ENCODE results near the gene MAP3K2.

The MAP3K2 gene

GRCh38 chr2:127387655-127388422 is at the start of gene MAP3K2:
MAP3K2 (minus strand) TSS chr2:127387975; CDS start chr2:127343129, 44,846 bp downstream.
- peak within 1 kb of the TSS; percentile 92 for H3K27ac ChIP-seq
- no peak for TF ChIP-seq ZFX (IDR thresholded peaks at IDR 0.05; ENCODE audit: borderline replicate concordance)
- no peak for TF ChIP-seq CTCF (IDR thresholded peaks at IDR 0.05)

DNA sequence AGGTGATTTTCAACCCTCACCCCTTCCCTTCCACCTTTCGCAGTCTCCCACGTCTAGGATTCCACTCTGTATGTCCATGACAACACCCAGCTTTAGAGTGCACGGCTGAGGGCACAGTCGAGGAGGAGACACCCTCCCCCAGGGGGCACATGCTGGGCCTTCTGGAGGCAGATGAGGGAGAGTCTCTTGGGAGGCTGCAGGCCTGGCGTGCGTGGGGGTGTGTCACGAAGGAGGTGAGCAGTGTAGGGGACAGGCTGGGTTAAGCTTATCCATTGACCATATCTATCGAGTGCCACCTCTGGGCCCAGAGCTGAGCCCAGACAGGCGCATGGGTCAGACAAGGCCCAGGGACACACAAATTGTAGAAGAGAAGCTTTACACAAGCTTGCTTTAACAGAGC is 49.3 kb upstream of the MAP3K2 start:
- TF ChIP-seq ZFX (IDR thresholded peaks at IDR 0.05; ENCODE audit: borderline replicate concordance) (no peak), CTCF (IDR thresholded peaks at IDR 0.05) (no peak)
- H3K27ac ChIP-seq = no peak overlapping the region

DNA sequence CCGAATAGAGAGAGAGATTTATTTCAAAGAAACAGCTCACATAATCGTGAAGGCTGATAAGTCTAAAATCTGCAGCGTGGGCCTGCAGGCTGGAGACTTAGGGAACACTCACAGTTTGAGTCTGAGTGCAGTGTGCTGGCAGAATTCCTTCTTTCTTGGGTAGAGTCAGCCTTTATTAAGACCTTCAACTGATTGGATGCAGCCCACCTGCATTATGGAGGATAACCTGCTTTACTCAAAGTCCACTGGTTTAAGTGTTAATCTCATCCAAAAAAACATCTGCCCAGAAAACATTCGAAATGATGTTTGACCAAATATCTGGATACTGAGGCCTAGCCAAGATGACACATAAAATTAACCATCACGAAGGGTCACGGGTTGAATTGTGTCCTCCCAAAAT is 46.7 kb upstream of the MAP3K2 start:
- no peak overlapping the region for H3K27ac ChIP-seq
- no peak for TF ChIP-seq ZFX (IDR thresholded peaks at IDR 0.05; ENCODE audit: borderline replicate concordance)
- TF ChIP-seq CTCF (IDR thresholded peaks at IDR 0.05) = no peak

GRCh38 chr2:127431408-127432023 is 43.7 kb upstream of the MAP3K2 start:
- TF ChIP-seq CTCF (IDR thresholded peaks at IDR 0.05) (no peak), ZFX (IDR thresholded peaks at IDR 0.05; ENCODE audit: borderline replicate concordance) (no peak)
- no peak overlapping the region for H3K27ac ChIP-seq

- no peak for TF ChIP-seq CTCF (IDR thresholded peaks at IDR 0.05)
- TF ChIP-seq ZFX (IDR thresholded peaks at IDR 0.05; ENCODE audit: borderline replicate concordance) = no peak
- H3K27ac ChIP-seq = no peak overlapping the region
Measured at GRCh38 chr2:127429844-127430425, 42.2 kb upstream of the MAP3K2 start.

DNA sequence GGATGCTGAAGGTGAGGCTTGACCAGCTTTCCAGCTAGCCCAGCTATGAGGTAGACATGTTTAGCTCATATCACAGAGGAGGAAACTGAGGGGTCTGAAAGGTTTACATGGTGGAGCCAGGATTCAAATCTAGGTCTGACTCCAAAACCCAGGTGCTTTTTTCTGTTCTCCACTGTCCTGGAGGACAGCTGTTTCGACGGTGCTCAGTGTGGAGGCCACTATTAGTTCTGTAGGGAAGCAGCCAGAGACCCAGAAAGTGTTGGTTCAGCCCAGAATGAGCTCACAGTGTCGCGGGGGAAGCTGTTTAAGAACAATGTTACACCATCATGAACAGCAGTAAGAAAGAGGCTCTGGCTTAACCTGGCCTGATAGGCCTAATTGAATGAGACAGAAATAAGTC is 41.5 kb upstream of the MAP3K2 start:
- H3K27ac ChIP-seq = no peak overlapping the region
- TF ChIP-seq CTCF (IDR thresholded peaks at IDR 0.05) (no peak), ZFX (IDR thresholded peaks at IDR 0.05; ENCODE audit: borderline replicate concordance) (no peak)

GRCh38 chr2:127428815-127429109 is 41.0 kb upstream of the MAP3K2 start:
- no peak for TF ChIP-seq ZFX (IDR thresholded peaks at IDR 0.05; ENCODE audit: borderline replicate concordance)
- no peak for TF ChIP-seq CTCF (IDR thresholded peaks at IDR 0.05)
- H3K27ac ChIP-seq = no peak overlapping the region

Measured in 22Rv1 (cell line).